Measurements from ENCODE around the gene PNCK.

The PNCK gene

DNA sequence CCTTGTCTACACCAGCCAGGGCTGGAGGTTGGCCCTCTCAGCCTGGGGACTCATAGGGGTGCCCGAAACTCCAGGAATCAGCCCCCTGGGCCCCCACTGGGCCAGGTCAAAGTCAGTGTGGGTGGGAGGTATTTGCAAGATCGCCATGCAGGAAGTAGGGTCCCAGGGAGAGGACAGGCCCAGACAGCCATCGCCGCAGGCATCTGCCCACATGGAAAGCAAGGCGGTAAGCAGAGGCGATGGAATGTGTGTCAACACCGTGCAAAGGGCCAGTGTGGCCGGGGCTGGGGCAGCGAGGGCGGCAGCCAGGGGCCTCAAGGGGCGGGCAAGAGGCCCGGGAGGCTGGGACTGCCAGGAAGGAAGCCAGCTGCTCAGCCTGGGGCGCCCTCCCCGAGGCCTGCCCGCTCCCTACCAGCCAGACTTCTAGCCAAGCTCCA is 45.9 kb downstream of the PNCK start:
- DNase-seq (ENCODE audit: low spot score), result no peak

DNA sequence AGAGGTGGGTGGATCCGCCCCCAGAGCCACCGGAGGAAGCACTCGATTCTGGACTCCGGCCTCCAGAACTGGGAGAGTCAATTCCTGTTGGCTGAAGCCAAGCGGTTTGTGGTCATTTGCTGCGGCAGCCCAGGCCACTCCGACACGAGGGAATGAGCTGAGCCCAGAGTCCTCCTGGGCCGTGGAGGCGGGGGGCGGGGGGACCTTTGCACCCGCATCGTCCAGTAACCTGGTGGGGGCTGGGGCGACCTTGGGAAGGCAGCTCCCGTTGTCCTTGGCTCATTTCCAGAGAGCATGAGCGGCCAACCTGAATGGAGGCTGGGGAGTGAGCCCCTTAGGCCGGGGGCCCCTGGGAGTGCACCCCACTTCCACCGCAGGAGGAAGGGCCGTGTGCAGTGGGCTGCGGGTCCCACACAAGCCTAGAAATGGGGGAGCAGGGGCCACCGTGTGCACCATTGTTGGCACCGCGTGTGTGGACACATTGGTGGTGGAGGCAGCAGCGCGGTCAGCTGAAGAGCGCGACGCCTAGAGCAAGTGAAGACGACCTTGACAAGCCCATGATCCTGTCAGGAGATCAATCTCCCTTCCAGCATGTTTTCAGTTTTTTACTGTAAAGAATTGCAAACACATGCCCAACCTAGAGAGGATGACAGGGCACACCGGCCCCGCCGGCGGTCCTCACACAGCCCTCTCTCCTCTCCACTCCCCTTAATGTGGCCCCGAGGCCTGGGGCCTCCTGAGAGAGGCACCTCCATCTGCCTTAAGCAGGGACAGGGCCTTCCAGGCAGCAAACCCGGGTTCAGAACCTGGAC is 46.5 kb downstream of the PNCK start:
- DNase-seq (ENCODE audit: low spot score), result no peak

DNA sequence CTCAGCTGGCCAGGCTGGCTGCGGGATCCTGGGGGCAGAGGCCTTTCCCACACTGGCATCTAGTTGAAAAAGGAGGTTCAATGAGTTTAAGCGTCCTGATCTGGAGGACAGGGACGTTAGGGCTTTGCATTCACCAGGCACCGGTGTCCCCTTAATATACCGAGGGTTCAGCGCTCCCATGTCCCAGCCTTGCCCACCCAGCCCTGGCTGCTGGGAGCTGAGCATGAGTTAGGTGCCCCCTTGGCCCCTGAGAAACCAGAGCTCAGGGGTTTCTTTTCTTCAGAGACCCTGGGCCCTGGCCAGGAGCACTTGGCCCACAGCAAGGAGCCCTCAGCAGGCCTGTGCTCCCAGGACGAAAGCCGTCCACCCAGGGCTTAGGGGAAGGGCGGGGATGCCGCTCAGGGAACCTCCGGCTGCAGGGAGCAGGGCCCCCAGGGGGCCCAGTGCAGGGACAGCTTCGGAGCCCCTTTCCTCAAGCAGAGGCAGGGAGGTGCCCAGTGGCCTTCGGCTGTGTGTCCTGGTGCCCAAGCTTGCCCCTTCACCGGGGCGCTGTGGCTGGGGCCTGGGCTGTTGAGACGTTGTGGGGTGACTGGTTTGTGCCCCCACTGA is 47.5 kb downstream of the PNCK start:
- no peak for DNase-seq (ENCODE audit: low spot score)

DNA sequence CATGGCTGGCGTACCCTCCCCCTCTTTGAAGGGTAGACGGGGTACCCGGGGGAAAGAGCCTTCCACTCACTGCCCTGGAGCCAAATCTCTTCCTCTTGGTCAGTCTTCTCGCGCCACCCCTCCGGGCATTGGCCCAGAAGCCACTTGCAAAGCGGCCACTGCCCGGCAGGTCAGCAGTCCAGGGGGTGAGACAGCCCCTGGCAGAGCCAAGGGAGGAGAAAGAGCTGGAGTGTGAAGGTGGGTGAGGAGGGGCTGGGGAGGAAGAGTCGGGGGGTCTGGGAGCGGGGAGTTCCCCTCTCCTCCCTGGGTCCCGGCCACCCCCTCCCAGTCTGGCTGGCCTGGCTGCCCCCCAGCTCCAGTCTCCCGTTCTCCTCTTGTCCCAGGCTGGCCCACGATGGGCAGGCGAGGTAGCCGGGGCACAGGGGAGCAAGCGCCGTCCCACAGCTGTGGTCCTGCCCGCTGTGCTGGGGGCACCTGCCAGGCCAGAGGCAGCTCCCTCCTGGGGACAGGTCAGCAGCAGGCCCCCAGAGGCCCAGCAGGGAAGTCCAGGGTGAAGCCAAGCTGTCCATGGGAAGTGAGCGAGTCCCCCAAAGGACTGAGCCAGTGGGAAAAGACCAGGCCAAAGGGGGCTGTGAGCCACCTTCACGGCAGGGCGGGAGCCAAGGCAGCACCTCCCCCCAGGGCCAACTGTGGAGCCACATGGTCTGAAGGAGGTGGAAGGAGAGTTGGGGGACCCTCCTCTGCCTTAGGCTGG is 48.2 kb downstream of the PNCK start:
- no peak for DNase-seq (ENCODE audit: low spot score)

DNA sequence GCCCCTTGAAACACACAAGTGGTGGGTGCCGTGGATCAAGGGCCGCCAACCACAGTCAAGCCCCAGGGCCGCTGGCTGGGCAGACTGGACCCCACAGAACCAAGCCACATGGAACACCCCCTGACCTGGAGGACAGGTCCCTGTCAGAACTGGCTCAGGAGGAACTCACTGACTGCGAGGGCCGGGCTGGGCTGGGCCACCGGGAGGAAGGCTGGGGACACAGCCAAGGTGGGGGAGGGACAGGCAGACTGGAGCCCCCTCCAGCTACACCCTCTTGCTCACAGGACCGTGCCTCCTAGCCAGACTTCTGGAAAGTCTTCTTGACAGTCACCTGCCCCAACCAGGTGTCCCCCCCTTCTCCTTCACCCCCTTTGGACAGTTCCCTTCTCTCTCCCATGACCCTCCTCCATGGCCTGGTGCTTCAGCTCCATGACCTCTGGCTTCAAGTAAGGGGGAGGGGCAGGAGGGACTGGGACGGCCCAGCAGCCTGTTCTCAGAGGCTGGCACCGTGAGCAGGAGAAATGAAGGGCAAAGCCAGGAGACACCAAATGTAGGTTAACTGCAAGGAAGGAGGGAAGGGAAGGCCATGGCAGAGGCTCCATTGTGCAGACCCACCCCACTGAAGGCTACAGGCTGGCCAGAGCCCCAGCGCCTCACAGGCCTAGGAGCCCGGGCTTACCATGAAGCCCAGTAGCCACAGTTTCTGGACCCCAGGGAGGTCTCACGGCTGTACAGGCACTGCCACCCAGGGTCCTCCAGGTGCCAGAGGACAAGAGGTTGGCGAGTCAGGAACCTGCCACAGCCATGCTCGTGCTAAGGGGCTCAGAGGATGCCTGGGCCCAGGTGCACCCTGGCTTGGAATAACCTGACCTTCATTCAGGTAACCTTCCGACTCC is 49.2 kb downstream of the PNCK start:
- no peak for DNase-seq (ENCODE audit: low spot score)

DNA sequence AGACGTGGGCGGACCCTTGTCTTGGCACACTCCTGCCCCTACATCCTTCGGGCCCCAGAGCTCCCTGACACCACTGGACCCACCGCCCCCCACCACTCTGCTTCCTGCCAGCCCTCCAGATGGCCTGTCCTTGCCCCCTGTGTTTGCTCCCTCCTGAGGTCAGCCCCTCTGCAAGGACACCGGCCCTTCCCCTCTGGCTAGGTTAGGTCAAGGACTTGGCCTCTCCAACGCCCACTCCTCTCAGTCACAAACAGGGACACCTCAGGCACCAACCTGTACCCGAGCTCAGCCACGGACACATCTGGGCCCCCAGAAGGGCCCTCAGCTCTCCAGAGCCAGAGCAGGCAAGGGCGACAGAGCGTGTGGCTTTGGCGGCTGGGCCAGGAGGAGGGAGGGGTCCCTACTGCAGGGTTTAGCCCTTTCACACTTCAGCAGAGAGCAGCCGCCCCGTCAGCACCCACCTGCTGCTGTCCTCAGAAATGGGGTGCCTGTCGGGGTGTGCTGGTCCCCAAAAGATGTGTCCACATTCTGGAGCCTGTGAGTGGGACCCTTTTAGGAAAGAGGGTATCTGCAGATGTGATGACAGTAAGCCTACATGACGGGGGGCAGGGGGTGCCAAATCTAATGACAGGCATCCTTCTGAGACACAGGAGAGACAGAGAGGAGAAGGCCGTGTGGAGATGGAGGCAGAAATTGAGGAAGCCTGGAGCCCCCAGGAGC is 50.1 kb downstream of the PNCK start:
- DNase-seq (ENCODE audit: low spot score), result no peak

DNA sequence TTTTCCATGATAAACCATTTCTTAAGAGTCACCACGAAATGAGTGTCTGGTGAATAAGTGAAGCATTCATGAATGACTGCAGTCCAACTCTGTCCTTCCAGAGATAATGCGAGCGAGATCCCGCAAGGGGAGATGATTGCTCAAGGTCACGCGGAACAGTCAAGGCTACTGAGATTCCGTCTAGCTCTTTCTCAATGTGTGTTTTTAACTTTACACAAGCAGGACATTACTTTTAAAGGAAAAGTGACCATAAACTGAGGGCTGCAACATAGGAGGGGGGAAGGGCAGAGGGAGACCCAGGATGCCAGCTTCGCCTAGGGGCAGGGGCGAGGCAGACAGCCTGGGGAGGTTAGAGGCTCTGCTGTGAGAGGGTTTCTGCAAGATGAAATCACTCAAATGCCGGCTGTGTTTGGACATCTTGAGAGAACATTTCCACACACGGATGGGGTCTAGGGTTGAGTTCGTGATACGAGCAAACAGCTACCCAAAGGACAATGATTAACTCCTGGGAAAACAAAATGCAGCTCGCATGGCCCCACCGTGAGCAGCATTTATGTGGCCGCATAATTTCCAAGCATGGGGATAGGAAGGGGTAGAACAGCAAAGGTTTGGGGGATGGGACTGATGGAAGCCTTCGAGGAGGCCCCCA is 50.8 kb downstream of the PNCK start:
- DNase-seq (ENCODE audit: low spot score), result no peak

DNA sequence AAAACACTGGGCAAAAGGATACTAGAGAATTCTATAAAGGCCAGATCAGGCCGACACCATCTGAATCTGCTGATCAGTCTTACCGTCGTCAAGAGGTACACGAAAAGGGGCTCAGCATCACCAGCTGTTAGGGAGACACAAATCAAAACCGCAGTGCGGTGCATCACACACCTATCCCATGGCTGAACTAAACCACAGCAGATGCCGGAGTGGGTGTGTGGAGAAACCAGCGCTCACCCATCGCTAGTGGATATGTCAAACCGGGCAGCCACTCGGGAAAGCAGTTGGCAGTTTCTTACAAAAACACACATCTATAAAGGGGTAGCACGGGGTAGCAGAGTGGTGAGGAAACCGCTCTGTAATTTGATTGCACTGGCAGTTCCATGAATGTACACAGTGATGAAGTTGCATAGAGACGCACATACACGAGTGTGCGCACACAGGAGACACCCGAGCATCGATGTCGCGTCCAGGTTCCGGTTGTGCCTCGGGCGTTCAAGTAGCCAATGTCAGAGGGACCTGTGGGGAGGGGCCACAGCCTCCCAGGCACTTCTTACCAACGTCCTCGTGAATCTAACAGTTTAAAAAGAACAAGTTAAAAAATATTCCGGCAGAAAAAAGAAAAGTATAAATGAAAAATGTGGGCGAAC is 51.5 kb downstream of the PNCK start:
- DNase-seq (ENCODE audit: low spot score), result no peak

DNA sequence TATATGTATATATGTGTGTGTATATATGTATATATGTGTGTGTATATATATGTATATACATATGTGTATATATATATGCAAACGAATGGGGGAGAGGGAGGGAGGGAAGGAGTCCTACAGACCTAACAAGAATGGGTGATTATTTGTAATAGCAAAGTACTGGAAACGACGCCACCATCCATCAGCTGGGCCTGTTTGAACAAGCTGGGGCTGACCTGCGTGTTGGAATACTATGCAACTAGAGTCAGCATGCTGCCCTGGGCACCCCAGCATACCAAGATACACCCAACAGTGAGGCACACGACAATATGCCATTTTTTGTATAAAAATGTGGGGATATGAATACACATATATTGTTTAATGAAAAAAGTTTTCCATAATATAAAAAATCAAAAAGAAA is 53.0 kb downstream of the PNCK start:
- no peak for DNase-seq (ENCODE audit: low spot score)

Data from left forelimb (tissue), 1 donor.